Osteoblast (primary cell): Measurements from ENCODE around the gene ZNRF4. TPM values are rescaled to one million over a fixed set of nuclear protein-coding genes. Genes with fewer than 3 reads are reported as not detected.

Experiments used
- DNase-seq: peaks from one replicate; pipeline ENCODE4 v3.0.0; 2011; ENCODE audit warnings: low spot score, mixed read lengths; ENCODE audit not compliant: insufficient read length; ENCODE audit errors: missing footprints
- H2AFZ ChIP-seq: 2 replicates; pipeline ENCODE4 v1.6.0; 2011; ENCODE audit warnings: mild to moderate bottlenecking, low read length
- H3K27ac ChIP-seq: 2 replicates; pipeline ENCODE4 v1.5.1; 2011; ENCODE audit warnings: mild to moderate bottlenecking, low read depth, low read length, moderate library complexity
- H3K27me3 ChIP-seq: 2 replicates; pipeline ENCODE4 v1.6.0; 2012; ENCODE audit warnings: mild to moderate bottlenecking, control low read depth, inconsistent platforms, low read length, moderate library complexity; ENCODE audit not compliant: insufficient read depth
- H3K36me3 ChIP-seq: 2 replicates; pipeline ENCODE4 v1.5.1; 2011; ENCODE audit warnings: mild to moderate bottlenecking, low read length, control low read depth, moderate library complexity; ENCODE audit not compliant: insufficient read depth
- H3K4me1 ChIP-seq: 2 replicates; pipeline ENCODE4 v1.5.1; 2011; ENCODE audit warnings: mild to moderate bottlenecking, low read length, control low read depth, moderate library complexity; ENCODE audit not compliant: insufficient read depth
- H3K4me2 ChIP-seq: 2 replicates; pipeline ENCODE4 v1.6.0; 2011; ENCODE audit warnings: mild to moderate bottlenecking, low read length; ENCODE audit not compliant: insufficient read depth
- H3K4me3 ChIP-seq: fragments of 200-600 bp; sonication (generic); 3 replicates; pipeline ENCODE4 v1.5.1; 2012; ENCODE audit warnings: mild to moderate bottlenecking, low read length, inconsistent platforms; ENCODE audit not compliant: insufficient read depth
- H3K79me2 ChIP-seq: 2 replicates; pipeline ENCODE4 v1.6.0; 2012; ENCODE audit warnings: mild to moderate bottlenecking, low read length, control low read depth, inconsistent platforms; ENCODE audit not compliant: insufficient read depth
- H3K9me3 ChIP-seq: 2 replicates; pipeline ENCODE4 v1.5.1; 2011; ENCODE audit warnings: low read depth, low read length, control low read depth
- H4K20me1 ChIP-seq: 2 replicates; pipeline ENCODE4 v1.6.0; 2012; ENCODE audit warnings: mild to moderate bottlenecking, low read length, control low read depth; ENCODE audit not compliant: insufficient read depth
- CTCF ChIP-seq: IDR thresholded peaks from 2 replicates; pipeline ENCODE4 v1.5.1; 2011; ENCODE audit warnings: mild to moderate bottlenecking, low read depth, low read length, moderate library complexity; ENCODE audit errors: extremely low read depth
- total RNA-seq: library from RNA; depleted of rRNA; stranded (reverse); fragments of >200 nt; gene quantifications from 2 replicates; pipeline ENCODE4 v1.2.3, GENCODE V29; 2012

Gene ZNRF4
- total RNA-seq, 1 donor = not detected

DNA sequence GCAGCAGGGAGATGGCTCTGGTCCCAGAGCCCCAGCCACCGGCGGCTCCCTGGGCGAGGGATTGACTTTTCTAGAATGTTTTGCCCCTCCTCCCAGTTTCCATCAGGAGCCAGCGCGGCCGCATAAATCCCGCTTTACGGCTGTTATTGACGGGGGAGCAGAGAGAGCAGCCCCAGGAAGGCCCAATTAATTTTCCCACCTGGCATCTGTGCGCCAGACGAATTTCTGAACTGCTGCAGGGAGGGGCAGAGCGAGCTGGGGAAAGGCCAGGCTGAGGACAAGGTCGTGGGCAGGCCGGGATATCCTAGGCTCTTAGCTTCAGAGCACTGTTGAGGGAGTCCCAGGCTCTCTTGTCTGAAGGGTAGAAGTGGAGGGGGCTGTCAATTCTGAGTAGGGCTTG is 24.7 kb downstream of the ZNRF4 start:
- Histone ChIP-seq H2AFZ (no peak overlapping the region), H3K4me3 (no peak overlapping the region), H3K4me1 (no peaks in the 10 kb centered on the region), H3K27me3 (peaks cover 33% of the 10 kb centered on the region), H3K27ac (no peak overlapping the region), H4K20me1 (no peaks in the 10 kb centered on the region), H3K36me3 (no peaks in the 10 kb centered on the region), H3K4me2 (no peak overlapping the region), H3K9me3 (peaks cover 11% of the 10 kb centered on the region), H3K79me2 (no peaks in the 10 kb centered on the region)
- DNase-seq = peak; percentile 54
- no peak for TF ChIP-seq CTCF

DNA sequence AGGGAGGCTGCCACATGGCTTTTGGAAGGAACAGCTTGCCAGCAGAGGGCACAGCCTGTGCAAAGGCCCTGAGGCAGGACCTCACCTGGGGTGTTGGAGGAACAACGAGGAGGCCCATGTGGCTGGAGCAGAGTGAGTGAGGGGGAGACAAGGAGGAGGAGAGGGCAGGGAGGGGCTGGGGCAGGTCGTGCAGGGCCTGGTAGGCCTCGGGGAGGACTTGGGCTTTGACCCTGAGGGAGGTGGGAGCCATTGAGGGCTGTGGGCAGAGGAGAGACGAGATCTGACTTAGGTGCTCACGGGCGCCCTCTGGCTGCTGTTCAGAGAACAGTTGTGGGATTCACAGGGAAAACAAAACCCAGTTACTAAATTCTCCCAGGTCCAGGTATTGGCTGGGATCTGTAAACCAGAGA is 25.2 kb downstream of the ZNRF4 start:
- peak; percentile 51 for TF ChIP-seq CTCF
- Histone ChIP-seq H3K36me3 (no peaks in the 10 kb centered on the region), H3K4me1 (no peaks in the 10 kb centered on the region), H3K4me3 (no peak overlapping the region), H3K79me2 (no peaks in the 10 kb centered on the region), H3K4me2 (no peak overlapping the region), H3K9me3 (peaks cover 11% of the 10 kb centered on the region), H4K20me1 (no peaks in the 10 kb centered on the region), H2AFZ (no peak overlapping the region), H3K27ac (no peak overlapping the region), H3K27me3 (peaks cover 34% of the 10 kb centered on the region)
- DNase-seq = peak; percentile 34

DNA sequence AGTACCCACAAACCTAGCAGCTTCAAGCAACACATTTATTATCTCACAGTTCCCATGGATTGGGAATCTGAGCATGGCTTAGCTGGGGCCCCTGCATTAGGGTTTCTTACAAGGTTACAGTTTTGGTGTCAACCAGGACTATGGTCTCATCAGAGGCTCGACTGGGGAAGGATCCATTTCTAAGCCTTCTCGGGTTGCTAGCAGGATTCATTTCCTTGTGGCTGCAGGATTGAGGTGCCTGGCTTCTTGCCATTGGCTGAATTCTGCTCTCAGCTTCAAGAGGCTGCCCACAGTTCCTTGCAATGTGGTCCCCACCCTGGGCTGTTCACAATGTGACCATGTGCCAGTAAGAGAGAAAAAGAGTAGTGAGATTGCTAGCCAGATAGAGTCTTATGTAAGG is 26.7 kb downstream of the ZNRF4 start:
- no peak overlapping the region for H3K4me3 ChIP-seq

More for the DNA sequence above, 26.7 kb downstream of the ZNRF4 start:
- no peak overlapping the region for H3K27ac ChIP-seq
- no peaks in the 10 kb centered on the region for H3K79me2 ChIP-seq
- H4K20me1 ChIP-seq = no peaks in the 10 kb centered on the region
- H3K36me3 ChIP-seq = no peaks in the 10 kb centered on the region
- peaks cover 34% of the 10 kb centered on the region for H3K27me3 ChIP-seq
- H2AFZ ChIP-seq = no peak overlapping the region
- H3K4me1 ChIP-seq = no peaks in the 10 kb centered on the region
- peaks cover 11% of the 10 kb centered on the region for H3K9me3 ChIP-seq
- DNase-seq = no peak
- H3K4me2 ChIP-seq = no peak overlapping the region
- TF ChIP-seq CTCF = no peak
